Measurements from ENCODE around the gene RYR3. TPM values are rescaled to one million over a fixed set of nuclear protein-coding genes. Genes with fewer than 3 reads are reported as not detected.

Gene RYR3
- total and polyA plus RNA-seq, 2 donors (not counting 1 experiment from before 2014, with no cell fraction given), result 0.17 TPM; not detected in 1

GRCh38 chr15:33638453-33638852 lies 327.7 kb downstream of the RYR3 start:
- no peaks in the 10 kb centered on the region for H3K36me3 ChIP-seq (ENCODE audit: control insufficient read depth, insufficient read depth, low read length)
- no peak for DNase-seq (ENCODE audit: low read depth in 2 of 2)
- no peaks in the 10 kb centered on the region for H3K9me3 ChIP-seq (ENCODE audit: control insufficient read depth, insufficient read depth, low read depth, low read length)
- no peaks in the 10 kb centered on the region for H3K4me1 ChIP-seq (ENCODE audit: control insufficient read depth, extremely low read depth, insufficient read depth, low read length)
- no peak overlapping the region for H3K4me2 ChIP-seq (ENCODE audit: extremely low read depth, insufficient read depth, low read length)
- no peak overlapping the region for H3K4me3 ChIP-seq (replicated peaks in 1 of 4; ENCODE audit: control extremely low read depth in 1 of 4, insufficient read depth in 1 of 4, low read depth in 3 of 4, low read length in 4 of 4)
- H4K20me1 ChIP-seq (ENCODE audit: control insufficient read depth, extremely low read depth, insufficient read depth, low read length), result no peaks in the 10 kb centered on the region
- H3K9ac ChIP-seq (ENCODE audit: insufficient read depth, low read length), result no peak overlapping the region
- H3K79me2 ChIP-seq (ENCODE audit: control insufficient read depth, insufficient read depth, low read length), result no peaks in the 10 kb centered on the region
- no peak overlapping the region for H3K27ac ChIP-seq (ENCODE audit: insufficient read depth, low read length)
- H3K27me3 ChIP-seq (ENCODE audit: control insufficient read depth, insufficient read depth, low read length), result no peaks in the 10 kb centered on the region
- TF ChIP-seq EZH2 (IDR thresholded peaks at IDR 0.05; ENCODE audit: low read length, missing control alignments) (no peak), CTCF (conservative IDR thresholded peaks at IDR 0.05 in 1 of 2, IDR thresholded peaks at IDR 0.05 in 1 of 2; ENCODE audit: low read depth in 1 of 2, low read length in 2 of 2) (no peak)
- no peak overlapping the region for H2AFZ ChIP-seq (ENCODE audit: low read length)

DNA sequence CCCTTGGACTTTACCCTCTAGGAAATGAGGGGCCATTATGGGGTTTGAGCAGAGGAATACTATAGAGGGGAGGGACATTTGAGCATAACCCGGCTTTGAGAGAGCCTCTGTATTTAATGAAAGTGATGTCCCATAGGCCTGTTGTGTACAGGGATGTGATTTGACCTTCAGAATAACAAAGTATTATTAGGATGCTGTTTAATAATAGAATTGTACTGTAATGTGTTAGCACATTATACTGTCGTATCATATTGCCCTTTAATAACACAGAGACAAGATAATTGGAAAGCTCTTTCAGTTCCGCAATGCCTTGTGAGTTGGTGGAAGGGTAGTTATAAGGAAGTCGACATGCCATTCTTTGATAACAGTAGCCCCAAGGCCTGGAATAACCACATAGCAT lies 328.3 kb downstream of the RYR3 start:
- H3K4me2 ChIP-seq (ENCODE audit: extremely low read depth, insufficient read depth, low read length), result no peak overlapping the region
- no peaks in the 10 kb centered on the region for H3K27me3 ChIP-seq (ENCODE audit: control insufficient read depth, insufficient read depth, low read length)
- no peak overlapping the region for H2AFZ ChIP-seq (ENCODE audit: low read length)
- H3K9me3 ChIP-seq (ENCODE audit: control insufficient read depth, insufficient read depth, low read depth, low read length), result no peaks in the 10 kb centered on the region
- H3K4me3 ChIP-seq (replicated peaks in 1 of 4; ENCODE audit: control extremely low read depth in 1 of 4, insufficient read depth in 1 of 4, low read depth in 3 of 4, low read length in 4 of 4), result no peak overlapping the region
- no peak for TF ChIP-seq CTCF (conservative IDR thresholded peaks at IDR 0.05 in 1 of 2, IDR thresholded peaks at IDR 0.05 in 1 of 2; ENCODE audit: low read depth in 1 of 2, low read length in 2 of 2)
- no peak for TF ChIP-seq EZH2 (IDR thresholded peaks at IDR 0.05; ENCODE audit: low read length, missing control alignments)
- no peak overlapping the region for H3K9ac ChIP-seq (ENCODE audit: insufficient read depth, low read length)
- DNase-seq (ENCODE audit: low read depth in 2 of 2), result no peak
- H3K4me1 ChIP-seq (ENCODE audit: control insufficient read depth, extremely low read depth, insufficient read depth, low read length), result no peaks in the 10 kb centered on the region
- no peaks in the 10 kb centered on the region for H3K79me2 ChIP-seq (ENCODE audit: control insufficient read depth, insufficient read depth, low read length)
- no peaks in the 10 kb centered on the region for H4K20me1 ChIP-seq (ENCODE audit: control insufficient read depth, extremely low read depth, insufficient read depth, low read length)
- no peaks in the 10 kb centered on the region for H3K36me3 ChIP-seq (ENCODE audit: control insufficient read depth, insufficient read depth, low read length)
- H3K27ac ChIP-seq (ENCODE audit: insufficient read depth, low read length), result no peak overlapping the region

GRCh38 chr15:33639456-33639855 lies 328.7 kb downstream of the RYR3 start:
- TF ChIP-seq EZH2 (IDR thresholded peaks at IDR 0.05; ENCODE audit: low read length, missing control alignments), result no peak
- no peak for TF ChIP-seq CTCF (conservative IDR thresholded peaks at IDR 0.05 in 1 of 2, IDR thresholded peaks at IDR 0.05 in 1 of 2; ENCODE audit: low read depth in 1 of 2, low read length in 2 of 2)
- Histone ChIP-seq H3K36me3 (ENCODE audit: control insufficient read depth, insufficient read depth, low read length) (no peaks in the 10 kb centered on the region), H3K9ac (ENCODE audit: insufficient read depth, low read length) (no peak overlapping the region), H3K27ac (ENCODE audit: insufficient read depth, low read length) (no peak overlapping the region), H4K20me1 (ENCODE audit: control insufficient read depth, extremely low read depth, insufficient read depth, low read length) (no peaks in the 10 kb centered on the region), H2AFZ (ENCODE audit: low read length) (no peak overlapping the region), H3K4me2 (ENCODE audit: extremely low read depth, insufficient read depth, low read length) (no peak overlapping the region), H3K4me1 (ENCODE audit: control insufficient read depth, extremely low read depth, insufficient read depth, low read length) (no peaks in the 10 kb centered on the region), H3K27me3 (ENCODE audit: control insufficient read depth, insufficient read depth, low read length) (no peaks in the 10 kb centered on the region), H3K9me3 (ENCODE audit: control insufficient read depth, insufficient read depth, low read depth, low read length) (no peaks in the 10 kb centered on the region), H3K4me3 (replicated peaks in 1 of 4; ENCODE audit: control extremely low read depth in 1 of 4, insufficient read depth in 1 of 4, low read depth in 3 of 4, low read length in 4 of 4) (no peak overlapping the region), H3K79me2 (ENCODE audit: control insufficient read depth, insufficient read depth, low read length) (no peaks in the 10 kb centered on the region)
- no peak for DNase-seq (ENCODE audit: low read depth in 2 of 2)
